HG03575 (cell line): ENCODE measurements around the gene GLIPR2.
"Not testable (repeated sequence)": the region's sequence is repeated elsewhere in the genome, so short reads cannot be mapped to it uniquely, and the experiment has no call there.

ENCODE experiments used
- ATAC-seq: cut with Tn5 transposase; IDR thresholded peaks from one replicate; pipeline ENCODE4 v1.9.1; 2021; ENCODE audit not compliant: unreplicated experiment, insufficient number of reproducible peaks, low FRiP score; ENCODE audit errors: extremely low read depth

Gene GLIPR2, protein sequence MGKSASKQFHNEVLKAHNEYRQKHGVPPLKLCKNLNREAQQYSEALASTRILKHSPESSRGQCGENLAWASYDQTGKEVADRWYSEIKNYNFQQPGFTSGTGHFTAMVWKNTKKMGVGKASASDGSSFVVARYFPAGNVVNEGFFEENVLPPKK

GRCh38 chr9:36136272-36136893 is at the start of gene GLIPR2:
GLIPR2 (plus strand) TSS chr9:36136733; CDS start chr9:36136779, 46 bp downstream.
- no peak for ATAC-seq

GRCh38 chr9:36087054-36087453 is 49.5 kb upstream of the GLIPR2 start:
- ATAC-seq, result not testable (repeated sequence)

DNA sequence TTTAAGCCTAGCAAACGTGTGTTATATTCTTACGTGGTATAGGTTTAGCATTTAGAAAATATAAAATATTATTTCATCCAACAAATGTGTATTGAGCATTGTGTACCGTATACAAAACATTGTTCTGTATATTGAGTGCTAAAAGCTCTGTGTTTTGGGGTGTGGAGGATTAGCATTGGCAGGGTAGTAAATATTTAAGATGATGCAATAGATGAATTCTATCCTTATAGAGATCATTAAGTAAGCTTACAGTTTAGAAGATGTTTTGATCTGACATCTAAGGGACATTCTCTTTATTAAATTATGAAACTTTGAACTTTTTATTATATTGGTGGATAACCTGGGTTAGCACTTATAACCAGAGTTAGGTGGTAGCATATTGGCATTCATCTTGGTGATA is 48.5 kb upstream of the GLIPR2 start:
- ATAC-seq, result no peak

- ATAC-seq, result no peak
These were observed 45.2 kb upstream of the GLIPR2 start for GRCh38 chr9:36091026-36091953.

- no peak for ATAC-seq
These were observed 44.5 kb upstream of the GLIPR2 start for GRCh38 chr9:36092014-36092413.

- ATAC-seq, result peak; percentile 74
These were observed 43.9 kb upstream of the GLIPR2 start for GRCh38 chr9:36092509-36093215.

- no peak for ATAC-seq
These were observed 43.1 kb upstream of the GLIPR2 start for GRCh38 chr9:36093384-36093783.

- ATAC-seq, result no peak
These were observed 36.8 kb upstream of the GLIPR2 start for GRCh38 chr9:36099718-36100117.

DNA sequence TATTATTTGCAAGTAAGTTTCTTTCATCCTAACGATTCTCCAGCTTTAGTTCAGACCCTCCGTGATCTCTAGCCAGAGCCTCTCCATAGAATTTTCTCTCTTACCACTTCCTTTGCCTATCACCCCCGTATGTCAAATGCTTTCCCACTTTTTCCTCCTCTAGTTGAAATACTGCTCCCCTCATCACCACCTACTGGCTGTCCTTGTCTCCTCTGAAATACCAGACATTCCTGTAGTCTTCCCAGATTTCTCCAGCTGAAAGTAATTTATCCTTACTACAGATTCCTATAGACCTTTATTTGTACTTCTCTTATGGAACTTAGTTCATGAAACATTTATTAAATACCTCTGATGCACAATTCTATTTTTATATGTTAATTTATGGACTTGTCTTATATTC is 36.0 kb upstream of the GLIPR2 start:
- ATAC-seq, result no peak

- no peak for ATAC-seq
These were observed 34.4 kb upstream of the GLIPR2 start for GRCh38 chr9:36101916-36102741.

GRCh38 chr9:36102742-36103495 is 33.6 kb upstream of the GLIPR2 start:
- ATAC-seq, result no peak

DNA sequence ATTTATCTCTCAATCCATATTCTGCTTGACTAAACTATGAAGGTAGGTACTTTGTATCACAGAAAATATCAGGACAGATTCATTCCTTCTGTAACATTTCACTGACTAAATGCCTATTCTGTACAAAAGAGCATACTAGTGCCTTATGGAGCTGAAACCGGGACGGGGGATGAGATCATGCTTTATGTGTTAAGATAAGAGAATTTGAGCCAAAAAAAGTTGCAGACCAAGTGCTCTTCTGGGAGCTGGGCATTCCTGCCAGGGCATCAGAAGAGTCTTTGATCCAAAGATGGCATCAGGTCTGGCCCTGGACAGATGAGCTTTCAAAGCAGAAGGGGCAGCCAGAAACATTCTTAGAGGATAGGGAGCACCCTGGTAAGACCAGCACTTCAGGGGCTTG is 27.5 kb upstream of the GLIPR2 start:
- ATAC-seq, result no peak

GRCh38 chr9:36110434-36110833 is 26.1 kb upstream of the GLIPR2 start:
- no peak for ATAC-seq

- ATAC-seq, result no peak
These were observed 24.0 kb upstream of the GLIPR2 start for GRCh38 chr9:36112516-36112915.

- ATAC-seq, result no peak
These were observed 22.5 kb upstream of the GLIPR2 start for GRCh38 chr9:36113999-36114398.

GRCh38 chr9:36116593-36116992 is 19.9 kb upstream of the GLIPR2 start:
- no peak for ATAC-seq

DNA sequence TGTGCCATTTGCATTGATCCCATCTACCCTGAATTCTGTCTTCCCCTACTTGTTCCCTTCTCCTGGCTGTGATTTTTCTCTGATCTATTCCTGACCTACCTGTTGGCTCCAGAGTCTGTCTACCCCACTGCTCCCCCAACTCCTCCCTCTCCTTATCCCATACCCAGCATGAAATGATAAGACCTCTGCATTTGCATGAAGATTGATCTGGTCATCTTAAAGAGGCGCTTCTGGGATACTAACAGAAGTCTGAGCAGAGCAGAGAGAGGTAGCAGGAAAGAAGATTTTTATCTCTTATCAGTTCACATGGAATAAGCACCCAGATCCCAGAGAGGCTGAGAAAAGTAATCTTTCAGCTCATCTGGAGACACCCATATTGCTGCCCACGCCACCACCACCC is 18.3 kb upstream of the GLIPR2 start:
- no peak for ATAC-seq

GRCh38 chr9:36118706-36119105 is 17.8 kb upstream of the GLIPR2 start:
- ATAC-seq, result no peak
